GM21515 (cell line): Measurements from ENCODE around the gene OR2G2.

Source experiments
- ATAC-seq: cut with Tn5 transposase; IDR thresholded peaks from one replicate; pipeline ENCODE4 v1.9.1; 2021; ENCODE audit not compliant: unreplicated experiment

Gene OR2G2, protein sequence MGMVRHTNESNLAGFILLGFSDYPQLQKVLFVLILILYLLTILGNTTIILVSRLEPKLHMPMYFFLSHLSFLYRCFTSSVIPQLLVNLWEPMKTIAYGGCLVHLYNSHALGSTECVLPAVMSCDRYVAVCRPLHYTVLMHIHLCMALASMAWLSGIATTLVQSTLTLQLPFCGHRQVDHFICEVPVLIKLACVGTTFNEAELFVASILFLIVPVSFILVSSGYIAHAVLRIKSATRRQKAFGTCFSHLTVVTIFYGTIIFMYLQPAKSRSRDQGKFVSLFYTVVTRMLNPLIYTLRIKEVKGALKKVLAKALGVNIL

DNA sequence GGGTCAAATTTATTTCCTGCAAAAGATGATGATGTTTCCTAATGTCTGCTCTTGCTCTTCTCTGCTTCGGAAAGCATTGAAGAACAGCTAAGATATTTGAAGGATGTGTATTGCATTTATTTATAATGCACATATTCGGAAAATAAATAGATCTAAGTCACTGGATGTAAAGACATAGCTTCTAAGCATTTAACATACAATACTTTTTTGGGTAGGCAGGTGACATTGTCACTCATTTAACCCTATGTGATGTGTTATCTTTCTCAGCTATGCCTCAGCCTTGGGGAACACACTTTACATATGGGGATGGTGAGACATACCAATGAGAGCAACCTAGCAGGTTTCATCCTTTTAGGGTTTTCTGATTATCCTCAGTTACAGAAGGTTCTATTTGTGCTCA, at the start of gene OR2G2:
OR2G2 (plus strand) TSS at position 301 of the 400 bp plus-strand sequence; CDS start at position 301, 0 bp downstream.
- no peak for ATAC-seq

GRCh38 chr1:247538561-247538960, 49.6 kb upstream of the OR2G2 start:
- ATAC-seq = no peak

- no peak for ATAC-seq
Measured at GRCh38 chr1:247539215-247539614, 48.9 kb upstream of the OR2G2 start.

DNA sequence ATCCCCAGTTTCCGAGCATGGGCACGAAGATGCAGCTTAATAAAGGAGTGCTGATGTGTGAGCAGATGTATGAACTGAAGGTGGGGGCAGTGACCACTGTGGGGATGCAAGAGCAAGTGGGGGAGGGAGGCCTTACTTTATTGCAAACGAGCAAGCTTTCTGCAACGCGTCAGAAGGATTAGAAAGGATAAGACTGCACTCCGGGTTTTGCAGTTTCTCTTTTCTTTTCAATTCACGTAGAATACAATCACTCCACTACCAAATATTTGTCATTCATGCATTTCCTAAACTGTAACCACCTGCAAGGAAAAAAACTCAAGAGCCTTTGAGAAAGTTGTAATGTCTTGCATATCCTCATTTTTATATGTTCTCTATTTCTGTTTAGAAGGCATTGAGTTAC, 47.6 kb upstream of the OR2G2 start:
- no peak for ATAC-seq

GRCh38 chr1:247542811-247543210, 45.3 kb upstream of the OR2G2 start:
- ATAC-seq = no peak

- no peak for ATAC-seq
Measured at GRCh38 chr1:247548092-247548491, 40.1 kb upstream of the OR2G2 start.

- ATAC-seq = no peak
Measured at GRCh38 chr1:247548769-247549182, 39.4 kb upstream of the OR2G2 start, which contains the start of gene GCSAML. Gene GCSAML, plus strand, starts transcription at chr1:247549134. Its CDS starts 58 bp downstream, at chr1:247549192.

- ATAC-seq = no peak
Measured at GRCh38 chr1:247551721-247552120, 36.4 kb upstream of the OR2G2 start.

- ATAC-seq = no peak
Measured at GRCh38 chr1:247552231-247552630, 35.9 kb upstream of the OR2G2 start.

DNA sequence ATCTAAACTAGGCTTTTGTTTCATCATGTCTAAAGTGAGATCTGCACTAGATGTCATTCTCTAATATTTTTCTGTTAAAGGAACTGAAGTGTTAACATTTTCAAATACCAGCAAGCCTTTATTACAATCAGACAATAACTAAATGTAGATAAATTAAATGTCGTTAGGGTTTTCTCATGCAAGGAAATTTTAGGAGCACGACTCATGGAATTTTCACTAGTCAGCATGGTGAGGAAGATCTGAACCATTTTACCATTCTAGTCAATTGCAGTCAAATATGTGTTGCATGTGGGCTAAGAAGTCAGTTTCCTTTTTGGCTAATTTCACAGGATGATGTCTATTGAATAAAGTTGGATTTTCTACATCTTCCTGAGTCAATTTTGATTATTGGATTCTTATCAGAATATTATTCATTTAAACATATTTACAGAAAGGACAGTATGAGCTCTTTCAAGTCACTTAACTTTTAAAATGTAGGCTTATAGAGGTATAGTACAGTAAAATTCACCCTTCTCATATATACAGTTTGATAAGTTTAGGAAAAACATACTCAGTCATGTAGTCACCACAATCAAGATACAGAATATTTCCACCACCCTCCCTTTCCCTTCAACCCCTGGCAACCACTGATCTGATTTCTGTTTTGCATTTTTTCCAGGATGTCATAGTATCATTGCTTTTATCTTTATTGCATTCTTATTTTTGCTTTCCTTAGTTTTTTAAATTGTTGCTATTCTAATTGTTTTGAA, 30.1 kb upstream of the OR2G2 start:
- ATAC-seq = no peak

GRCh38 chr1:247561711-247562110, 26.4 kb upstream of the OR2G2 start:
- ATAC-seq = no peak

DNA sequence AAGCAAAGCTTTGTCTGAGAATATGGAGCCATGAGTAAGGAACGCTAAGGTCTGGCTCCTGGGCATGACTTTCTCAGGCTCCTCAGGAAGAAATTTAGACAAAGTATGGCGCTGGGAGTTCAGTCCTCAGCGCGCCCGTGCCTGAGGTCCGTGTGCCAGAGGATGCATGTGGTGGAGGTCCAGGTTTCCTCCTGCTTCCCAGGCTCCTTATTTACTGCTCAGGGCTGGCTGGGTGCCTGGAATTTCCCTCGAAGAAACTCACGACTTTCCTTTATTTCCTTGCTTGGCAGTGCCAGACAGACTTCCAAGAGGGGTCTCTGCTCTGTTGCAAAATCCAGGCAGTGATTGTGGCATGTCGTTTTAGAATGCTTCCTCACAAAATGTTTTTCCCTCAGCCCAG, 26.0 kb upstream of the OR2G2 start:
- ATAC-seq = no peak

GRCh38 chr1:247574236-247574635, 13.9 kb upstream of the OR2G2 start:
- no peak for ATAC-seq

- no peak for ATAC-seq
Measured at GRCh38 chr1:247574664-247575063, 13.5 kb upstream of the OR2G2 start.

DNA sequence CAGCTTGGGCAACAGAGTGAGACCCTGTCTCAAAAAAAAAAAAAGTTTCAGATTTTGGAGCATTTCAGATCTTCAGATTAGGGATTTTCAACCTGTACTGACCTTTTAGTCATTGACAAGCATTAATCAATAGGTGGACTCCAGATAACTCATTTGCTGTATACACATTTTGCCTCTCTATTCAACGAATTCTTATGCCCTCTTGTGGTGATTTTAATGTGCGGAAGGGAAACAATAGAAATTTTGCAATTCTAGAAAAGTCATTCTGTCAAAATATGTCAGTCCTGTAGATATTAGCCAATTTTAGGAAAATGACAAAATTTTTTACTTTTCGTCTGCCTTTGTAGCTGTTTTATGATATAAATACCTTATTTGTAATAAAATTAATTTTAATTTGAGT, 11.6 kb upstream of the OR2G2 start:
- no peak for ATAC-seq

GRCh38 chr1:247578946-247579460, 9.2 kb upstream of the OR2G2 start:
- ATAC-seq = no peak

- ATAC-seq = no peak
Measured at GRCh38 chr1:247605286-247605685, 17.1 kb downstream of the OR2G2 start, which contains the start of gene OR2G3. Gene OR2G3, plus strand, starts transcription at chr1:247605586. Its CDS starts 0 bp downstream, at chr1:247605586.

DNA sequence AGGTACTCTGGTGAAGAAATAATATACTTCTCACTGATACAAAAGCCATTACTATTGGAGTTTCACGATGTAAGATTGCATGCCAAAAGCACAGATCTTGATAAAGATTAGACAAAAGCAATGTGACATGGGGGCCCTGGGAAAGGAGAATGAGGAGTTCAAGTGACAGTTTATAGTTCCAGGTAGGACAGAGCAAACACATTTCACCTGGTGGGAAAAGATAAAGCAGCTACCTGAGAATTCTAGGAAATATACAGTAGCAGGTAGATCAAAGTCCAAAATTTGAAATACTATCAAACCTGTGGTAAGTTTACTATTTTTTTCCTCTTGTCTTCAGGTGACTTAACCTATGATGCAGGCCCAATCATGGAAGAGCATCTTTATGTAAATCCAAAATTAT, 25.2 kb downstream of the OR2G2 start:
- ATAC-seq = no peak

DNA sequence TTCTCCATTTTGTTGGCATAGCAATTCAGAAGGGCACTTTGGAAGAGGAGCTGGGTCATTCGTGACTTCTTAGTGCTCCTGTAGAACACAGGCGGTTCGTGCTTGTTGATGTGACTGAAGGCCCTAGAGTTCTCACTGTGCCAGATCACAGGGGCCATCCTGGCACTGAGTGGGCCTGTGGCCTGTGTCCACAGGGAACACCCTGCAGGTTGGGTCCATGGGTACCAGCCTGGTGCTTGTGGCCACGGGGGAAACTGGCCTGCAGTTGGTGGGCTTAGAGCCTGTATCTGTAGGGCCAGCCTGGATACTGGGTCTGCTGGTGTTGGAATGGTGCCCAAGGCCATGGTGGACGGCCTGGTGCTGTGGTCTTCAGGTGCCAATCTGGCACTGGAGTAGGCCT, 26.5 kb downstream of the OR2G2 start:
- ATAC-seq = no peak

DNA sequence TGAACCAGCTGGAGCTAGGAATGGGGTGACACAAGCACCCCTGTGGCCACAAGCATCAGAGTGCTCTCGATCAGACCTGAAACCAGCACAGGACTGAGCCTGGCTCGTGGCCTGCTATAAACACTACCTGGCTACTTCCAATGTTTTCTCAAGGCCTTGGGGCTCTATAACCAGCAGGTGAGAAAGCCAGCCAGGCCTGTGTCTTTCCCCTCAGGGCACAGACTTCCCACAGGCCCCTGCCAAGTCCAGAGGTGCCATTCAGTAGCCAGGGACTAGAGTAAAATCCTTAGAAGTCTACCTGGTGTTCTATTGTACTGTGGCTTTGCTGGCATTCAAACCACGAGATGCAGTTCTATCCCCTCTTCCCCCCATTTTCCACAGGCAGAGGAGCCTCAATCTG, 39.8 kb downstream of the OR2G2 start:
- ATAC-seq = no peak

DNA sequence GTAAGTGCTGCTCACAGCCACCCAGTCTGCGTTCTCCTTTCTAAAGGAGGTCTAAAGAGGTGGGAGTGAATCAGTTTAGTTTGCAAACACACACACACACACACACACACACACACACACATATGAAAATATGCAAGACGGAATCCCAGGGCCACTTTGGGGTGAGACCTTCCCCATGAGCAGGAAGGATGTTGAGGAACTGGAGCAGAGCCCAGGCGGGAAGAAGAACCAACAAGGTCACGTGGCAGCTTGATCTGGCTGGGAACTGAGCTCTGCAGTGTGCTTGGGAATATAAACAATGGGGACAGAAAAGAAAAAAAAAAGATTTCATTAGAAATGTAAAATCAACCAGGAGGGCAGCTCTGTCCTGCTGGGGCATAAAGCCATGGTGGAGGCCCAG, 49.9 kb downstream of the OR2G2 start:
- ATAC-seq = no peak

- ATAC-seq = no peak
Measured at GRCh38 chr1:247638781-247639180, 50.6 kb downstream of the OR2G2 start.
